ENCODE data around the gene CCT5.

The CCT5 gene

DNA sequence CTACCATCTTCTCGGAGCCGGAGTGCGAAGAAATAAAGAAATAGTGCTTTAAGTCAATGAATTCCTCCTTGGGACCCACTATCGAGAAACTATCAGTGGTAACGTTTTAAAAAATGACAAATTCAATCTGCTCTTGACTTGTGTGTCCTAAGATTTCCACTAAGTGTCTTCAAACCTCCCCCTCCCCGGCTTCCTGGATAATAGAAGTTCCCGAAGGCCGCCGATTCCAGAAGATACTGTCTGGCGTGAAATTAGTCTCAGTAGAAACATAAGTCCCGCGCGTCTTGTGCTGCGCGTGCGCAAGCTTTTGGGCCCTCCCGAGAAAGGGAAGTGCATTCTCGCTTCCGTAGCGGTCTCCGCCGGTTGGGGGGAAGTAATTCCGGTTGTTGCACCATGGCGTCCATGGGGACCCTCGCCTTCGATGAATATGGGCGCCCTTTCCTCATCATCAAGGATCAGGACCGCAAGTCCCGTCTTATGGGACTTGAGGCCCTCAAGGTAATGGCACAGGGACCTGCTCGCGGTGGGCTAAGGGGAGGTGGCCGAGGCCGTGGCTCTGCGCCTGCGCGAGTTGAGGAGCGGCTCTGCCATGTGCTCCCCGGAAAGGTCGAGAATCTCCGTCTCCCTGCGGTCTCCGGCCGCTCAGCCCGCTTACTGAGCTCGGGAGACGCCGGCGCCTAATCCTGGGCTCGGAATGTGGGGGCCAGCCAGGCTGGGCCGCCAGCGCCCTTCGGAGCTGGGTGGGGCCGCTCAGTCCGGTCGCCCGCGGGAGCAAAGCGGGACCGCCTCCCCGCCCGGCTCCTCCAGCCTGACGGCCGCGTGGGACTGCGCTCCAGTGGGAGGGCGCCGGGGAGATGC is at the start of gene CCT5:
CCT5 (plus strand) TSS at position 333 of the 858 bp plus-strand sequence; CDS start at position 394, 61 bp downstream.
- DNase-seq: peak; percentile 87 to 91

DNA sequence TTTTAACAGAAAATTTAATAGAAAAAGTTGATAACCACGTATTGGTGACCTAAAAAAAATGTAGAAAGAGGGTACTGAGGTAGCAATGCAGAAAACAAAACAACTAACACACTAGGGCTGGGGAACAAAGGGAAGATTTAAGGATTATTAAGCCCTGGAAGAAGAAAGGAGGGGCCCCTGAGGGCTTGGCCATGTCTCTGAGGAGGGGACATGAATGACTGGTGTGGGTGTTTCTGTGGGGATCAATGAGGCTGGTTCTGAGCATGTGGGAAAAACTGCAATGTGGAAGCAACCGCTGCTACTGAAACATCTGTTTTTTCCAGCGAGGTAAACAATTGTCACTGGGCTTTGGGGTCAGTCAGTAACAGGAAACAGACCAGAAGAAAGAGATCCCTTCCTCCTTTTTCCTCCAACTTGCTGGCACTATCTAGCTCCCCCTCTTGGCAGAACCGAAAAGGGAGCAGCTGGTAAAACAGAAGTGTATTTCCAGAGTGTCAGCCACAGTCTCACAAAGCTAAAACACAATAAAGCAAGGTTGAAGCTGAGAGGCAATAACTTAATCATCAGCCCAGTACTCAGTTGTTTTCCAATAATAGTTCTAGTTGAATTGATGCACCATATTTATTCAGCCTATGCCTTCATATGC is 48.7 kb upstream of the CCT5 start:
- no peak for DNase-seq

DNA sequence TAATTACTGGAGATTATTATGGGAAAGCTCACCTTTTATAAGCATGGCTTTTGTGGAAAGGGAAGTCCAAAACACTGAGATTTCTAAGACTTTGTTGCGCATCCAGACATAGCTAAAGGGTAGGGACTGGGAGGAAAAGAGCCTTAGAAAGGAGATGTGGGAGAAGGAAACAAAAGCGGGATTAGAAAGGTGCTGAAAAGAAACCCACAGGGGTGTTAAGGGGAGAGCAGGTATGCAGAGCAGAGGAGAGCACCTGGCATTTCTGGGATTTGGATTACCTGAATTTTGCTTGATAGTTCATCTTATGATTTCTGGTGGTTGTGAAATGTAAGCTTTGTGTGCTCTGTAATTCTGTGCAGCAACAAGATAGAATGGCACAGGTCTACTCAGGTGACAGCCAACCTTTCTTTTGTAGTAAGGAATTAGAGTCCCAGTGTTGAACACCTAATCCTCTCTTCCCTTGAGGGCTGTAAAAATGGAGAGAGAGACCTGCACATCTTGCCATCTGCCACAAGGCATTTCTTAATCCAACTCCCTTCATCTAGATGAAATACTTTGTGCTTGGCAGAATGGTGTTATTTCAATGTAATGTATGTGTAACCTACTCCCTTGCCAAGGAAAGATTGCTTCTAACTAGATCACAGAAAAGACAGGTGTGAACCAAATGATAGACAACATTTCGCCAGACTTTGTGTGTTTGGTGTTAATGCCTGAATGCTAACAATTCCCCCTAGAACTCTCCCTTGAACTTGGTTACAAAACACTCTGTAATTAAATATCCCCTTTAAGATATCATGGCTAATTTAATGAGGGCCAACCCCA is 47.8 kb upstream of the CCT5 start:
- no peak for DNase-seq

DNA sequence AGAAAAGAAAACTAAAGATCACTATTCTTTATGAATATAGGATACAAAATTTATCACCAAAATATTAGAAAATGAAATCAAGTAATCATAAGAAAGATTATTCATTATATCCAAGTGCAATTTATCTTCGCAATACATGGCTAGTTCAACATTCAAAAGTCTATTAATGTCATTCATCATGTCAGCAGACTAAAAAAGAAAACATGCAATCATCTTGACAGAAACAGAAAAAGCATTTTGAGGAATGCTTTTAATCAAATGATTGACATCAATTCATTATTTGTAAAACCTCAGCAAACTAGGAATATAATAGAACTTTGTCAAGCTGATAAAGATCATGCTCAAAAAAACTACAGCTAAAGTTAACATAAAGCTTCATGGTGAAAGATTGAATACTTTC is 41.1 kb upstream of the CCT5 start:
- no peak for DNase-seq

DNA sequence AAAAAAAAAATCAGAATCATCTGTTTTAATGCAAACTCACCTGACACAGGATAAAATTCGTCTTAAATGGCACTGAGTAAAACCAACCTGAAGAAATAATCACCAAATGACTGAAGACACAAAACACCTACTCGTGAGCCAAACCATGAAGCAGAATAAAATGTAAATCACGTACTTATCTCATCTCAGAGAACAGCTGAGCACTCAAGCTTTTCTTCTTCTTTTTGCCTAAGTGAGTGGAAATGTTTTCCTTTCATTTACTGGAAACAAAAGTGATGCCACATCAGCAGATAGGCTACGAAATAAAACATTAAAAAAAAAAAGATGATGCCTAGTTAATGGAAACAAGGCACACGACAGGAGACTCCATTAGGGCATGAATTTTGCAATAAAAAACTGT is 36.8 kb upstream of the CCT5 start:
- no peak for DNase-seq

DNA sequence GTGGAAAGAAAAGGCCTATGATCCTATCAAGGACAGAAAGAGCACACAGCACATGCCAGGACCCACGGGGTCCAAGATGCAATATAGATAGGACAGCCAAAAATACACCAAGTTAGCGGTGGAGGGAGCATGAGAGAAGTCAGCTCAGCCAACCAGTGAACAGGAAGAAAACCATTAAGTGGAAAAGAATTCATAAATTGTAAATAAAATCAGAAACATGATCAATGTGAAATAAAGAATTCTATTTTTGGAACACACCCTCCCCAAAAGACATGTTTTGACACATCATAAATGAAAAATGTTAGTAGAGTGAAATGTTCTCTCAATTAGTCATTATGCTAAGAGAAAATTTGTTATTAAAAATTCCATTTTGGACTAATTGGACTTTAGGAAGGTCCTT is 36.0 kb upstream of the CCT5 start:
- DNase-seq: no peak

DNA sequence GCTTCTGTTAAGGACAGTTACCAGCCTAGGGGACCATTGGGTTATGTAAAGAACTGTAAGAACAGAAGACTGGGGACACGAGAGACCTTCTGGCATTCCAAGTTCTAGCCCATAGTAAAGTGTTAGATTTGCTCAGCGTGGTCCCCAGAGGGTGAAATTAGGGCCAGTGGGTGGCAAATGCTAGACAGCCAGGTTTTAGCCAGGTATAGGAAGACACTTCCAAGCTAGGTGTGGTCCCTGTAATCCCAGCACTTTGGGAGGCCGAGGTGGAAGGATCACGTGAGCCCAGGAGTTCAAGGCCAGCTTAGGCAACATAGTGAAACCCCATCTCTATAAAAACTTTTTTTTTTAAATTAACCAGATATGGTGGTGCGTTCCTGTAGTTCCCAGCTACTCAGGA is 34.7 kb upstream of the CCT5 start:
- DNase-seq: no peak

DNA sequence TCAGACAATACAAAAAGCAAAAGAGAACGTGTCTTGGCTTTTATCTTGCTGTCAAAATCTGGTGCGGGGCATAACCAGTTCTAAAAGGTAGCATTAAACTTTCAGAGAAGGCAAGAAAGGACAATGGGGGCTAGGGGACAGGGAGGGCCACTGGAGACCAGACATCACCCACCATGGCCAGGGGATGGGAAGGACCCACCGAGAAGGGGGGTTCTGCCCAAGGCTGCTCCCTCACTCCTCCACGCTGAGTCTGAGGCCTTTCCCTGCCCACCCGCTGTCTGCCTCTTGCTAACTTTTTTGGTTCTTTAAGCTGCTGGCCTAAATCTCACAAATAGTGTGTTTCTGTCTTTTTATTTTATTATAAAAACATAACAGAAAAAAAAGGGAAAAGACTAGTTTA is 34.0 kb upstream of the CCT5 start:
- DNase-seq: no peak

DNA sequence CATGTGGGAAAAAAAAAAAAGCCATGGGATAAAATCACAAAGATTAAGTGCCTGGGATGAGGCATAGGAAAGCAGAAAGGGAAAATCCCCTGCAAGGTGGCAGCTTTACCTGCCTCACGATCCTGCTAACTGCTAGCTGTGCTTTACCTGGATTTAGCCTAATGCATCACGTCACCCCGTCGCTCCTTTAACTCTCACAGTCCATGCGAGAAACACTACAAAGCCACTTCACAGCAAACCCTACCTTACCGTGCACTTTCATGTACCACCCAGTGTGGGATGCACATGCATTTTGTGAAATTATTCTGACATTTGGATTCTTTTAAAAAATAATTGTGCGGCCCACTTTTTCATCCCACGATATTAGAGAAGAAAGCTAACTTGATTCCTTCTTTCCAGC is 31.4 kb upstream of the CCT5 start:
- DNase-seq: no peak

DNA sequence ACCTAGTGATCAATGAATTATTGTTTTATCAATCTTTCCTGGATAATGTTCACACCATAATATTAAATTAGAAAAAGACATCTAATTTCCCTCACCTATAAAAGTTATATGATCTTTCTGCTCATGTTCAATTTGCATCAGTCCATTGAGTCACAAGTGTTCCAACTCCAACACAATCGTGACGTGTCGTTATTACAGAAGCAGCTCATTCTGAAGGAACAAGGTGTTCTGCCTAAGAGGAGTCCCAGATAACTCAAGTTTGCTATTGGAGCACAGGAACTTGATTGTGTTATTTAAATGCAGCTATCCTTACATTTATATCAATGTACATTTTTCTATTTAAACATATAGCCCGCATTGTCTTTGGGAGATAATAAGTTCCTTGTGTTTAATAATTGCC is 31.0 kb upstream of the CCT5 start:
- DNase-seq: no peak

DNA sequence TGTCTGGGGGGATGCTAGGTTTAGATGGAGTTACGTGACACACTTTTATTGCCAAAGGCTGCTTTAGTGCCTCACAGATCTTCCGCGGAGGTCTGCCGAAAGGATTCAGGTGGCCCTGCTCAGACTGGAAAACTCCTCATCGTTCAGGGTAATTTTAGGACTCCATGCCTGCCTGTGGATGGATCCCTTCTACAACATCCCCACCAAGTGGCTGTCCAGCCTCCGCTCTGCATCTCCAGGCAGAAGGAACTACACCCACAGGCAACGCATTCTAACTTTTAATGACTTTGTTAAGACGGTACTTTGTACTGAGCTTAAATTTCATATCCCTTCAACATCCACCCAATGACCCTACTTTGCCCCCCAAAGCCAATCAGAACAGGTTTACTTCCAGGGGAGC is 29.8 kb upstream of the CCT5 start:
- no peak for DNase-seq

DNA sequence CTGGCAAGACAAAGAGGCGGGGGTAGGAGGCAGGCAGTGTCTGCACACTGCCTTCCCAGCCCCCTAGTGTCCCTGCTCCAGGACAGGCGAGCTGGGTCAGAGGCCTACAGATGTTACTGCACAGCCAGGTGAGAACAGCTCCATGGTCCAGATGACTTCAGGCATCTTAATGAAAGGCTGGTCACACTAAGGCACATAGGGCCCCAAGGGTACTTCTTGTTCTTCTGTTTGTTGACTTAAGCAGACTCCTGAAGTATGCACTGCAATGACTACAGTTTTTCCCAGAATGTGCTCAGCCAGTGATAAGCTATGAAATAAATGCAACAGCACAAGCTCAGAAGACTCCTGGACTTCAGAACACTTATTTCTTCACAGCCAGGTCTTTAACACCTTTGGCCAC is 27.8 kb upstream of the CCT5 start:
- DNase-seq: no peak

DNA sequence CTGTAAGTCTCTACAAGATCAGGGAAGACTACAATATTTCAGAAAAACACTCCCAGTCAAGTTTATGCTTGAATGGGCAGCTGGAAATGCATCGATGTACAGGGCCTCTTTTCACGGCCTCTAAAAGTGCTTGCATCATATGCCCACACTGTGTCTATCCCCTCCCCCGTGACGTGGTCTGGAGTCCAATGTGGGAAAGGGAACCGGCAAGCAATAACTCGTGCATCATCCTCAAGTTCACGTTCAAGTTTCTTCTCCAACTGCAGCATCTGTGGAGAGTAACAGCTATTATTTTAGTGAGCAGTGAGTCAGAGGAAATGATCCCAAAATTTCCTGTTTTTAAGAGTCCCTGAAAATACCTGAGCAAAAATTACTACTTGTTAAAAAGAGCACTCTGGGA is 22.7 kb upstream of the CCT5 start:
- no peak for DNase-seq

DNA sequence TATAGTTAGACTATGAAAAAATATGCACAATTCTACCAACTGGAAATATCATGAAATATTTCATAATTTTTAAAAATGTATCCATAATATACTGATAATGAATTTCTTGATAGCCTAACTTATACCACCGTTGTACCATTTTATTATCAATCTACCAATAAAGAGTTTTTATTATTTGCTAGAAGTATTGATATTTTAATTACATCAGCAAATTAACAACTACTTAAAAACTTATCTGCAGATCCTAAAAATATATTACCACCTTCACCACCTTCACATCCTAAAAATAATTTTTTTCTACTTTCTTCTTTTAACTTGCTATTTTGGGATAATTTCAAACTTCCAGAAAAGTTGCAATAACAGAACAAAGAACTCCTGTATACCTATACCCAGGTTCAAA is 21.8 kb upstream of the CCT5 start:
- DNase-seq: no peak

DNA sequence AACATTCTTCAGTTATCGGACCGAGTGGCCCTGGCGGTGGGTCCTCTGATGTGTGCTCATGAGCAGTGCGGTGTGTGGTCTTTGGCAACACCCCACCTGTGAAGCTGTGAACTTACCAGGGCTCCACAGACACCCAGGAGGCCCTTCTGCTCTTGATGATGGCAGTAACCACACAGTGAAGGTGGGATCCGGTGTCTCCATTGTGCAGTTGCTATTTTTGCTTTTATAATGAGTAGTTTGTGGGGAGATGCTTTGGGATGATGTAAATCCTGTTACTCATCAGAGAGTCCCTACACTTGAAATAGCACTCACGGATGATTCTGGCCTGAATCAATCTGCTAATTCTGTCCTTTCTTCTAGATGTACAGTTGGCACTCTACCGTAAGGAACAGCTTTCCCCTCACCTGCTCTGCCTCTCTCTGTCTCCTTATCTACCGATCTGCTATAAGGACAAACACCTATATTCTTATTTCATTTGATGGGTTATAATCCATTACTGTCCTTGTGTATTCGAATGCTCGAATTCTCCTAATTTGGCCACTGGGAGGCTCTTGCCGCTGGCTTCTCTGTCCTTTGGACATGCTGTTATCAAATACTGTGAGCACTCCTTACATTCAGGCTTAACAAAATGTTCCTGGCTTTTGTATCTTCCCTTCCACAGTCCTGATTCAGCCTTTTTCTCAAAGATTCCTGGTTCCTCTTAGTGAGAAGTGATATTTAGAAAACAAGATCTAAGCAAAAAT is 20.6 kb upstream of the CCT5 start:
- no peak for DNase-seq

DNA sequence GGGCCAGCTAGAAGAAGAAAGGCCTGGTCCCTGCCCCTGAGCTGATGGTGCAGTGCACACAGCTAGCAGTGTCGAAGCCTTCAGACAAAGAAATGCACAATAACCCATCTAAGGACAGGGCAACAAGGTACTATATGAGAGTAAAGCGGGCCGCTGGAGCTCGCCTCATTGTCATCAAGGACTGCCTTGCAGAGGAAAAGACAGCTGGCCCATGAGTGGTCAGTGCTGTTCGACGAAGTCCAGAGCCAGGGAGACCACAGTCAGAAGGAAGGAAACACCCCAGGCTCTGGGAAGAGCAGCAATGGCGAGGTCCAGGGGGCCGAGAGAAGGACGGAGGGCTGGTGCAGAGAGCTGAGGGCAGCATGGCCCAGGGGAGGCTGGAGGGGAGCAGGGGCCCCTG is 17.7 kb upstream of the CCT5 start:
- no peak for DNase-seq

DNA sequence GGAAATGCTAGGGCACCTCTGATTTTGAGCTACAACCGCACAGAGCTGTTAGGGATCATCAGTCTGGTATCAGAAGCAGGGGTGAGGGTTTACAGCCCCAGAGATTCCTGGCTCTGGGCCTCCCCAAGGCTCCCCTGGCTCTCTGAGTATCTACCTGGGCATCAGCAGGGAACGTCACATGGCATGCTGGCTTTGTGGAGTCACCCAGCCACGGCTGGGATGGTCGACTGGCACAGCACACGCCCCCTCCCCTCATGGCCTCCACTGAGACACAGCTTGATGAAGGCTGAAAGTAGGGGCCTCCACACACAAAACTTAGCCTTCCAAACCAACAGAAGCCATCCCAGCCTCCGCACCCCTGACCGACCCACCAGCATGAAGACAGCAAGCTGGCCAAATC is 17.1 kb upstream of the CCT5 start:
- no peak for DNase-seq

DNA sequence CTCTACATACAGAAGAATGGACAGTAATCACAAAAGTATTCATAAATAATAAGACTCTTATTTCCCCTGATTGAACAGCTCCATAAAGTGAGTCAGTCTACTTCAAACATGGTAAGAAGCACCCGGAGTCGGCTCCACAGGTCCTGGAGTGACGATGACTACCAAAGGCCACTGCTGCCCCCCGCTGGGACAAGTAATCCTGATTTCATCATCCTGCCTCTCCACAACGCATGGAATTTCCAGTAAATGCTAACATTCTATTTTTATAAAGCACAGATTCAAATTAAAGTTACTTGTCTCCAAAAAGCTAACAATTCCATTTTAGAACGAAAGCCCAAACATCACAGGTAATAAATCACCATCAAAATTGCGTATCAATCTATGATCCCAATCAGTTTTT is 16.6 kb upstream of the CCT5 start:
- DNase-seq: no peak

DNA sequence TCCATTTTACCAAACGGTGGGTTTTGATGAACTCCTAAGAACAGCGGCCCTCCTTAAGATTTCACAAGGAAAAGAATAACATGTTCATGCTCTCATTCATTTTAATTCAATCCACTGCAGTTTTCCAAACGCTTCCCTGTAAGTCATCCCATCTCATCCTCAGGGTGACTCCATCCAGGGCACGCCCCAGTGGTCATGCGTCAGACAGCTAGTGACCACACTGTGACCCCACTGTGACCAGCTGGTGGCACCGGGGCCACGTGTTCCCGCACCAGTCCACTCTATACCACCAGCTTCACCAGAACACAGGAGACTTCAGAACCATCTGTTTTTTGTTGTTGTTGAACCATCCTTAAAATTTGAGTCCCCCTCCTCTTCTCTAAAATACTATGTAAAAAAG is 14.7 kb upstream of the CCT5 start:
- DNase-seq: no peak

DNA sequence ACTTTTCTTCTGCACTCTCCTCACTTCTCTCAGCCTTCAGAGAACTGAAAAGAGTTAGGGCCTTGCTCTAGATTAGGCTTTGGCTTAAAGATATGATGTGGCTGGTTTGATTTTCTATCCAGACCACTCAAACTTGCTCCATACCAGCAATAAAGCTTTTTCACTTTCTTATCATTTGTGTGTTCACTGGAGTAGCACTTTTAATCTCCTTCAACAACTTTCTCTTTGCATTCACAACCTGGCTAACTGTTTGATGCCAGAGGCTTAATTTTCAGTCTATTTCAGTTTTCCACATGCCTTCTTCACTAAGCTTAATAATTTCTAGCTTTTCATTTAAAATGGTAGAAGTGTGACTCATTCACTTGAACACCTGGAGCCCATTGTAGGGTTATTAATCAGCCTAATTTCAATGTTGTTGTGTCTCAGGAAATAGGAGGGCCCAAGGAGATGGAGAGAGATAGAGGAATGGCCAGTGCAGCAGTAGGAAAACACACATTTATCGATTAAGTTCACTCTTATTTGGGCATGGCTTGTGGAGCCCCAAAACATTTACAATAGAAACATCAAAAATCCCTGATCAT is 6.3 kb upstream of the CCT5 start:
- no peak for DNase-seq

DNA sequence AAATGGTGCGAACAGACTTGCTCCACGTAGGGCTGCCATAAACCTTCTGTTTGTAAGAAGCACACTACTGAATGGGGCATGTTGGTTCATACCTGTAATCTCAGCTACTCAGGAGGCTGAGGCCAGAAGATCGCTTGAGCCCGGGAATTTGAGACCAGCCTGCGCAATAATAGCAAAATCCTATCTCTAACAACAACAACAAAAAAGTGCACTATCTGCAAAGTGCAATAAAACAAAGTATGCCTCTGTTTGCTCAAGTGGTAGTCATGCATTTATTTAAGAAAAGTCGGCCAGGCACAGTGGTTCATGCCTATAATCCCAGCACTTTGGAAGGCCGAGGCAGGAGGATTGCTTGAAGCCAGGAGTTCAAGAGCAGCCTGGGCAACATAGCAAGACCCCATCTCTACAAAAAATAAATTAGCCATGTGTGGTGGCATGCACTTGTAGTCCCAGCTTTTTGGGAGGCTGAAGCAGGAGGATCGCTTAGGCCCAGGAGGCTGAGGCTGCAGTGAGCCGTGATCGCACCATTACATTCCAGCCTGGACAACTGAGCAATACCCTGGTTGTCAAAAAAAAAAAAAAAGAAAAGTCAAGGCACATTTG is 5.6 kb upstream of the CCT5 start:
- DNase-seq: no peak

DNA sequence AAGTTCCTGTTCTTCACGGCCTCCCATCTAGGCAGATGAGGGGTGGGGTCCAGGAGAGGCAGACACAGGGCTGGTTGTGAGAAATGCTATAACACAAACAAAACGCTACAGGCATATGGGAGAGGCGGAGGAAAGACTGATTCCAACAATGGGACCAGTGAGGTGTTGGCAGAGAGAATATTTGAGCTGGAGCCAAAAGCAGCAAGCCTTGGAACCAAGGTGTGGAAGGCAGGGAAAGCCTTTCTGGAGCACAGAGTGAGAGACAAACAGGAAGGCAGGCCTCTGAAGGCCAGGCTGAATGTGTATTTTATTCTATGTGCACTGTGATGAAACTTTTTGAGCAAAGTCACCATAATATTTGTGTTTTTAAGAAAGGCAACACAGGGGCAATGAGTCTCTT is 3.3 kb upstream of the CCT5 start:
- DNase-seq: no peak

Data from activated CD4-positive, alpha-beta T cell treated with anti-CD3 and anti-CD28 coated beads for 4 hours (primary cell).